Measurements from ENCODE around the gene IFNA2. TPM values are rescaled to one million over a fixed set of nuclear protein-coding genes. Genes with fewer than 3 reads are reported as not detected.
A peak's percentile ranks its signal among the peaks of the same experiment; 100 is the strongest.

The IFNA2 gene
- total RNA-seq, 4 donors from 2014 or later = not detected

- Histone ChIP-seq H3K27me3 (peaks cover 4% of the 10 kb centered on the region), H3K4me3 (no peak overlapping the region), H3K27ac (no peak overlapping the region), H3K36me3 (no peaks in the 10 kb centered on the region), H3K4me1 (peaks cover 9% of the 10 kb centered on the region), H3K9me3 (no peaks in the 10 kb centered on the region)
- no peak for TF ChIP-seq CTCF (IDR thresholded peaks at IDR 0.05)
- TF ChIP-seq POLR2AphosphoS5 (IDR thresholded peaks at IDR 0.05) = no peak
- no peak for TF ChIP-seq EP300 (IDR thresholded peaks at IDR 0.05)
- no peak for TF ChIP-seq POLR2A (IDR thresholded peaks at IDR 0.05)
- DNase-seq (ENCODE audit: low spot score in 2 of 2) = no peak
Measured at GRCh38 chr9:21412107-21412506, 26.9 kb upstream of the IFNA2 start.

GRCh38 chr9:21408817-21409216 is 23.6 kb upstream of the IFNA2 start, which contains the start of gene IFNA8:
IFNA8 (plus strand) TSS chr9:21409117; CDS start chr9:21409177, 60 bp downstream.
- no peak for DNase-seq (ENCODE audit: low spot score in 2 of 2)
- Histone ChIP-seq H3K36me3 (no peaks in the 10 kb centered on the region), H3K9me3 (no peaks in the 10 kb centered on the region), H3K4me1 (no peaks in the 10 kb centered on the region), H3K27ac (no peak within 1 kb of the TSS), H3K27me3 (peaks cover 4% of the 10 kb centered on the region), H3K4me3 (no peak within 1 kb of the TSS)
- 83% methylated on average over 1 of the region's 1 CpG for WGBS
- no peak for TF ChIP-seq EP300 (IDR thresholded peaks at IDR 0.05)

- Histone ChIP-seq H3K4me3 (no peak overlapping the region), H3K9me3 (no peaks in the 10 kb centered on the region), H3K36me3 (no peaks in the 10 kb centered on the region), H3K27me3 (peaks cover 36% of the 10 kb centered on the region), H3K4me1 (peaks cover 12% of the 10 kb centered on the region), H3K27ac (no peak overlapping the region)
- WGBS = 30% methylated on average over 3 of the region's 3 CpGs
- TF ChIP-seq POLR2A (IDR thresholded peaks at IDR 0.05) = no peak
- TF ChIP-seq EP300 (IDR thresholded peaks at IDR 0.05) = no peak
- TF ChIP-seq CTCF (IDR thresholded peaks at IDR 0.05) = no peak
- no peak for TF ChIP-seq POLR2AphosphoS5 (IDR thresholded peaks at IDR 0.05)
- DNase-seq (ENCODE audit: low spot score in 2 of 2) = no peak
Measured at GRCh38 chr9:21404146-21404545, 18.9 kb upstream of the IFNA2 start.

- 2% methylated on average over 45 of the region's 53 CpGs for WGBS
- no peaks in the 10 kb centered on the region for H3K9me3 ChIP-seq
- no peak for TF ChIP-seq EP300 (IDR thresholded peaks at IDR 0.05)
- TF ChIP-seq POLR2AphosphoS5 (IDR thresholded peaks at IDR 0.05) = no peak
- H3K27me3 ChIP-seq = peaks cover 48% of the 10 kb centered on the region
- no peak overlapping the region for H3K27ac ChIP-seq
- no peak for DNase-seq (ENCODE audit: low spot score in 2 of 2)
- H3K4me3 ChIP-seq = peak overlapping the region; percentile 40
- H3K36me3 ChIP-seq = no peaks in the 10 kb centered on the region
- peaks cover 12% of the 10 kb centered on the region for H3K4me1 ChIP-seq
Measured at GRCh38 chr9:21402386-21403251, 17.4 kb upstream of the IFNA2 start.

GRCh38 chr9:21399956-21400355 is 14.8 kb upstream of the IFNA2 start:
- WGBS = 19% methylated on average over 3 of the region's 3 CpGs
- no peak for DNase-seq (ENCODE audit: low spot score in 2 of 2)
- TF ChIP-seq CTCF (IDR thresholded peaks at IDR 0.05) (no peak), POLR2AphosphoS5 (IDR thresholded peaks at IDR 0.05) (no peak), EP300 (IDR thresholded peaks at IDR 0.05) (no peak), POLR2A (IDR thresholded peaks at IDR 0.05) (no peak)
- Histone ChIP-seq H3K27ac (no peak overlapping the region), H3K9me3 (no peaks in the 10 kb centered on the region), H3K4me3 (no peak overlapping the region), H3K4me1 (peaks cover 19% of the 10 kb centered on the region), H3K27me3 (peaks cover 67% of the 10 kb centered on the region), H3K36me3 (no peaks in the 10 kb centered on the region)

- H3K27me3 ChIP-seq = peaks cover 71% of the 10 kb centered on the region
Measured at GRCh38 chr9:21398955-21399489, 13.8 kb upstream of the IFNA2 start.

More at GRCh38 chr9:21398955-21399489, 13.8 kb upstream of the IFNA2 start:
- WGBS = 89% methylated on average over 5 of the region's 5 CpGs
- Histone ChIP-seq H3K4me3 (no peak overlapping the region), H3K4me1 (peaks cover 19% of the 10 kb centered on the region), H3K27ac (no peak overlapping the region), H3K9me3 (no peaks in the 10 kb centered on the region), H3K36me3 (no peaks in the 10 kb centered on the region)
- DNase-seq (ENCODE audit: low spot score in 2 of 2) = no peak
- TF ChIP-seq POLR2A (IDR thresholded peaks at IDR 0.05) = no peak
- no peak for TF ChIP-seq CTCF (IDR thresholded peaks at IDR 0.05)
- no peak for TF ChIP-seq EP300 (IDR thresholded peaks at IDR 0.05)
- TF ChIP-seq POLR2AphosphoS5 (IDR thresholded peaks at IDR 0.05) = no peak

Data from suprapubic skin (tissue), 4 donors.